Daoy (cell line): ENCODE measurements around the gene SERPINB7. TPM values are rescaled to one million over a fixed set of nuclear protein-coding genes. Genes with fewer than 3 reads are reported as not detected.

Experiments
- DNase-seq: peaks from one replicate; pipeline ENCODE4 v3.0.0-alpha.2; 2015; ENCODE audit warnings: low read depth
- total RNA-seq: library from RNA; depleted of rRNA; stranded (reverse); fragments of >200 nt; shearing (Covaris generic); gene quantifications from 2 replicates; pipeline ENCODE4 v1.2.3, GENCODE V29; 2014; rRNA removed

SERPINB7 gene
- total RNA-seq, 1 experiment from 2014 or later: 1.7 TPM

GRCh38 chr18:63848159-63848558 lies 72.9 kb downstream of the SERPINB7 start:
- DNase-seq: peak; percentile 37

GRCh38 chr18:63850020-63850419 lies 74.8 kb downstream of the SERPINB7 start:
- DNase-seq: peak; percentile 14

DNA sequence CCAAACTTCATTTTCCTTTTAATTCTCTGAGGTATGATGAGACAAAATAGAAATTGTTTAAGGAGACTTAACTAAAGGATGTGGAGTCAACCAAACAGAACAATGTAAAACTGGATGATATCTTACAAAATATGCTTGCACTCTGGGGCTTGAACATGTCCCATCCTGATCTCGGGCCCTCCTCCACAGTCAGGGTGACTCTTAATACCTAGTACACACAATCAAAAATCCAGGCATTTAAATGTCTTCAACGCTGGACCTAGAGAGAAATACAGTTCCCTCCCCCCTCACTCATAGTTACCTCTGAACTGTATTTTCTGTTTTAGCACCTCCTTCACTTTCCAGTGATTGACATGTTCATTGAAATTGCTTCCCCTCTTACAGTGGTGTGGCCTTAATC lies 75.4 kb downstream of the SERPINB7 start:
- no peak for DNase-seq

Other genes starting within 250 kb of the SERPINB7 start
- gene SERPINB12, start 233.0 kb upstream of the SERPINB7 start, total RNA-seq: not detected in 2 replicates
- gene SERPINB13, start 188.1 kb upstream of the SERPINB7 start, total RNA-seq: not detected in 2 replicates
- not detected in 2 replicates for gene SERPINB4, start 131.2 kb upstream of the SERPINB7 start, total RNA-seq
- gene SERPINB3, start 113.5 kb upstream of the SERPINB7 start, total RNA-seq: not detected in 2 replicates
- gene SERPINB11, start 72.5 kb upstream of the SERPINB7 start, total RNA-seq: not detected in 2 replicates
- 17.2 and 18.1 TPM in 2 replicates for gene SERPINB2, start 112.3 kb downstream of the SERPINB7 start, total RNA-seq
- 1.5 and 9.9 TPM in 2 replicates for gene SERPINB10, start 132.5 kb downstream of the SERPINB7 start, total RNA-seq
- gene HMSD, start 173.9 kb downstream of the SERPINB7 start, total RNA-seq: 0.06 TPM in 1 of 2 replicates, not detected in the other
- 29.9 and 37.6 TPM in 2 replicates for gene SERPINB8, start 194.7 kb downstream of the SERPINB7 start, total RNA-seq